COR-L47 (cell line): ENCODE measurements around the gene GPR33.
A peak's percentile ranks its signal among the peaks of the same experiment; 100 is the strongest.
"Not testable (repeated sequence)": the region's sequence is repeated elsewhere in the genome, so short reads cannot be mapped to it uniquely, and the experiment has no call there.

Source experiments
- DNase-seq: peaks from one replicate; lab custom pipeline; 2025; lab: John Stamatoyannopoulos, UW

Gene GPR33, protein sequence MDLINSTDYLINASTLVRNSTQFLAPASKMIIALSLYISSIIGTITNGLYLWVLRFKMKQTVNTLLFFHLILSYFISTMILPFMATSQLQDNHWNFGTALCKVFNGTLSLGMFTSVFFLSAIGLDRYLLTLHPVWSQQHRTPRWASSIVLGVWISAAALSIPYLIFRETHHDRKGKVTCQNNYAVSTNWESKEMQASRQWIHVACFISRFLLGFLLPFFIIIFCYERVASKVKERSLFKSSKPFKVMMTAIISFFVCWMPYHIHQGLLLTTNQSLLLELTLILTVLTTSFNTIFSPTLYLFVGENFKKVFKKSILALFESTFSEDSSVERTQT

DNA sequence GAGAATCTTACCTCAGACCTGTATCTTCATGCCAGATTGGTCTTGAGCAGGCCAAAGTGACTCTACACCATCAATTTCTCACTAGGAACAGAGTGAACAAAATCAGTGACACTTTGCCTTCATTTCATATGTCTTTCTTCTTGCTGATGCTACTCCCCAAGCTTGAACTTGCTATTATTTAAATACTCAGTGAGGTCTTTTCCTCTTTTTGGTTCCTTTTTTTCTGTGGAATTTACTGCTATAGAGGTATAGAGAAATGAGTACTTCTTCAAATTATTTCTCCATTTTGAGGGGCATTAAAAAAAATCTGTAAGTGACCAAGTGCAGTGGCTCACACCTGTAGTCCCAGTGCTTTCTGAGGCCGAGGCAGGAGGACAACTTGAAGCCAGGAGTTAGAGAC, at the start of gene GPR33:
Gene GPR33, minus strand, starts transcription at position 154 of the 400 bp plus-strand sequence. CDS start 4,074 bp downstream, outside the sequence.
- no peak for DNase-seq

DNA sequence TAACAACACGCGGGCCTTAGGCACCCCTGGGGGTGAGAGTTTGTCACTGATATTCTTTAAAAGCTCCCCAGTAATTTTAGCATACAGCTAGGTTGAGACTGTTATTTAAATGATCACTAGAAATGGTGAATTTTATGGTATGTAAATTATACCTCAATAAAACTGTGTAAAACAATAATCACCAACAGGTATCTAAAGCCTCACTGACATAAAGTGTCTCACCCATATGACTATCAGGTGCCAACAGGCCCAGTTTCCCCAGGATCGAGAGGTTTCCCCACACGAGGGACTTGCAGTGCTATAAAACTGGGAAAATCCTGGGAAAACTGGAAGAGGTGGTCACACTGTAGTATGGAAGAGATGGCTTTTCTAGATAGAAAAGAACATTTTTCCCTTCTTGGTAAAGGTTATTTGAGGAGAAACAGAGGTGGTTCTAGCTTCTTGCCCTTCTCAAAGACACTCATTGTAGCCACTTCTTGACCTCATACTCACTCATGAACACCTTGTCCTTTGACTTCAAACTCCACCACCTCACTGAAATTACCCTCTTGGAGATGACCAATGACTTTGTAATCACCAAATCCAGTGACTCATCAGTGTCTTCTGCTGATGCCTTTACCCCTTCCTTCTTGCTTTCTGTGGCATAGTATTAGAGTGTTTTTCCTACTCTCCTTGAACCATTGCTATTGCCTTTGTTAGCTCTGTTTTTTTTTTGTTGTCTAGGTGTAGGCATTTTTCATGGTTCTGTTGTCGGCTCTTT, 48.5 kb upstream of the GPR33 start:
- no peak for DNase-seq

DNA sequence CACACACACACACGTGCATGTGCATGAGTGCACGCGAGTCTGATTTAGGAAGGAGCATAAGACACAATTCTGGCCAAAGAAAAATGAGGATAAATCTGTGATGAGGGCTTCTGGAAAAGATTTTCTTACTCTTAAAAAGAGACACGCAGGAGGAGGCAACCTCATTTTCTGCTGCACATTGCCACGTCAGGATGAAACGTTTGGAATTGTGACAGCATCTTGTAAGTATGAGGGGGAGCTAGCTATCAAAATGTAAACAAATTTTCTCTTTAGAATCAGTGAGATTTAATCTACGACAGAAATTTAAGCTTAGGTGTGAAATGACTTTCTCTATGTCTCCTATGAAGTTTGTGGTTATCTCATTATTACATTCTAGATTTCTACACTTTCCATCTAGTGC, 42.3 kb upstream of the GPR33 start:
- no peak for DNase-seq

GRCh38 chr14:31529053-31529452, 41.2 kb upstream of the GPR33 start:
- no peak for DNase-seq

GRCh38 chr14:31527546-31527945, 39.7 kb upstream of the GPR33 start:
- no peak for DNase-seq

- DNase-seq: no peak
Observed at GRCh38 chr14:31527087-31527486, 39.2 kb upstream of the GPR33 start.

- DNase-seq: no peak
Observed at GRCh38 chr14:31510855-31511254, 23.0 kb upstream of the GPR33 start.

- peak; percentile 27 for DNase-seq
Observed at GRCh38 chr14:31510222-31510621, 22.4 kb upstream of the GPR33 start.

DNA sequence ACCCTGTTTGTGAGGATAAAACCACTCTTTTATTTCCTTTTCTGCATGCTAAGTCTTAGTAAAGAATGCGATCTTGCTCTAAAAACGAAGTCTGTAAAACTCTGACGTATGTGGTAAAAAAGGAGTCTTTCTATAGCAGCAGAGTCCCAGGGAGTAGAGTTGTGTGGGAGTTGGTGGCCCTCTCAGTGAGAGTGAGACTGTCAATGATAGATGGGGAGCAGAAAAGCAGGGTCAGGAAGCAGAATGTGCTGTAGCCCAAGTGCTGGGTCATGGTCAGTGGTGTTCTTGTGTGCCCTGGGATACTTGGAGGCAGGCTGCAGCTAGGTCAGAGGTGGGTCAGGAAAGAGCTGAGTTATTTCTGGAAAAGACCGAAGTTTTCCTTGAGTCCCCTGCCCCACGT, 20.3 kb upstream of the GPR33 start:
- no peak for DNase-seq

DNA sequence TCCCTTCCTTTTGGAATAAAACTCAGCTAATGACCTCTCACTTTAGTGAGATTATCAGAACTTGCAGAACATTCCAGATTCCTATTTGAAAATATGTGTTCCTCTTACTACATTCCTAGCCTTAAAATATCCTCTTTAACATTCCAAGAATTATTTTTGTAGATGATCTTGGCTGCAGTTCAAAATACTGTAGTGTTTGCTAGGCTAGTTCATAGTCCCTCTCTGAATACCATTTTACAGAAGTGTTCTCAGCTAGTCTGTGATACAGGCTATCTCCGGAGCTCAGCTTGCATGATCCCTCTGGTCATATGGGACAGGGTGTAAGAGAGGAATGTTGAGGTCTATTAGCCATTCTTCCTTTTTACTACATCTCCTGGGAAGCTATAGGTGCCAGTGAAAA, 17.6 kb upstream of the GPR33 start:
- no peak for DNase-seq

GRCh38 chr14:31501870-31502269, 14.0 kb upstream of the GPR33 start:
- no peak for DNase-seq

- no peak for DNase-seq
Observed at GRCh38 chr14:31492759-31493498, 5.1 kb upstream of the GPR33 start.

- no peak for DNase-seq
Observed at GRCh38 chr14:31489691-31490090, 1.9 kb upstream of the GPR33 start.

- DNase-seq: no peak
Observed at GRCh38 chr14:31486764-31487163, 1.1 kb downstream of the GPR33 start.

GRCh38 chr14:31484754-31485153, 3.1 kb downstream of the GPR33 start:
- DNase-seq: no peak

- DNase-seq: no peak
Observed at GRCh38 chr14:31480156-31480555, 7.7 kb downstream of the GPR33 start.

DNA sequence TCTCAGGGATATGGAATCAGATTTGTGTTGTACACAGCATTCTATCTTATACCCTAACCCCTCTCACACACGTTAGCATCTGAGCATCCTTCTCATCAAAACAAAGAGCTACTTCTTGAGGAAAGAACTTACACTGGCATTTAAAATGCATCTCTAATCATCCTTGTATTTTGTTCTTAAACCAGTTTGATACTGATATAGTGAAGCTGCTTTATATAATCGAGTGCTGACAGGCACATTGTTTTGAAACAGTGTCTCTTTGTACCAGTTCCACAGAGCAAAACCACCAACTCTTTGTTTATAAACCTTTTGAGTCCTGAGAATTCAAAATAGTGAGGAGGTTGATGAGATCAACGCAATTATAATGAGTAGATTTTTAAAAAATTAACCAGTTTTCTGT, 8.8 kb downstream of the GPR33 start:
- no peak for DNase-seq

GRCh38 chr14:31477248-31477647, 10.6 kb downstream of the GPR33 start:
- no peak for DNase-seq

DNA sequence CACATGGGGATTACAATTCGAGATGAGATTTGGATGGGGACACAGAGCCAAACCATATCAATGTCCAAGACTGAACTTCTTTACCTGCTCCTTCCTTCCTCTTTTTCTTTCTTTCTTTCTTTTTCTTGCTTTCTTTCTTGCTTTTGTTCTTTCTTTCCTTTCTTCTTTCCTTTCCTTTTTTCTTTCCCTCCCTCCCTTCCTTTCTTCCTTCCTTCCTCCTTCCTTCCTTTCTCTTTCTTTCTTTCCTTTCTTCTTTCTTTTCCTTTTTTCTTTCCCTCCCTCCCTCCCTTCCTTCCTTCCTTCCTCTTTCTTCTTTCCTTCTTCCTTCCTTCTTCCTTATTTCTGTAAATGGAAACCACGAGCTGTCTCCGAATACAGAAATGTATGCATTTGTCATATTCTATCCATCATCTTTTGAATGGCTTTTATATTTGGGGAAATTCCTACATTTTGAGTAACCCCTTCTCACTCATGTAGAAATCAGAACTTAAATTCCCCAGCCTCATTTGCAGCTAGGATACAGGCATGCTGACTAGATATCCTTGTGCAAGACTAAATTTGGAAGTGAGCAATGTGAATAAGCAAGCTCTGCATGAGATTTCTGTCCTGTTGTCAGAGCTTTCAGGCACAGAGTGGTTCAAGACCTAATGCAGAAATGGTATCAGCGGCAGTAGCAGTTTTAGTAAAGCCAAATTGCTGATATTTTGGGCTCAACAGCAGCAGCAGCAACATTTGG, 11.5 kb downstream of the GPR33 start:
- DNase-seq: no peak

DNA sequence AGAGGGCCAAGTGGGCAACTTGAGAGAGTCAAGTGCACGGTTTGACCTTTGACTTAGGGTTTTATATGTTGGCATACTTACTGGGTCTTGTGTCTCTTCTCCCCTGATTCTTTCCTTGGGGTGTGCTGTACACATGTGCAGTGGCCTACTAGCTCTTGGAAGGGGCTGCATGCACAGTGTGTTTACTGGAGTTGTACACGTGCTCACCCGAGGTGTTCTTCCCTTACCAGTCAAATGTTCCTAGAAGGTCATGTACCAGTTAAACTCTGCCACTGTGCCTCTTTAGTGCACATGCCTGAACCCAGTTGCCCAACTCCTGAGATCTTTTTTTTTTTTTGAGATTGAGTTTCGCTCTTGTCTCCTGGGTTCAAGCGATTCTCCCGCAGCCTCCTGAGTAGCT, 21.3 kb downstream of the GPR33 start:
- no peak for DNase-seq

GRCh38 chr14:31465111-31465510, 22.7 kb downstream of the GPR33 start:
- DNase-seq: no peak

DNA sequence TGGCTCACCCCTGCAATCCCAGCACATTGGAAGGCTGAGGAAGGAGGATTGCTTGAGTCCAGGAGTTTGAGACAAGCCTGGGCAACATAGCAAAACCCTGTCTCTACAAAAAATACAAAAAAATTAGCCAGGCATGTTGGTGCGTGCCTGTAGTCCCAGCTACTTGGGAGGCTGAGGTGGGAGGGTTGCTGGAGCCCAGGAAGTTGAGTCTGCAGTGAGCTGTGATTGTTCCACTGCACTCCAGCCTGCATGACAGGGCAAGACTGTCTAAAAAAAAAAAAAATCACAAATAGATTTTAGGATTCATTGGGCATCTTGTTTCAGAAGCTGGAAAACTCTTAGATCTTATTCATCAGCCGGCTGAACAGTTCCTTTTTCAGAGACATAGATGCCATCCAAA, 25.4 kb downstream of the GPR33 start:
- not testable (repeated sequence) for DNase-seq
